ENCODE results near the gene TNS3. TPM values are rescaled to one million over a fixed set of nuclear protein-coding genes. Genes with fewer than 3 reads are reported as not detected.

The TNS3 gene
- total and polyA plus RNA-seq, 2 of the 13 experiments (the other 11 are each of a cell fraction or from before 2014, with no cell fraction given) = 52.9 to 55.7 TPM

GRCh38 chr7:47482013-47482875, 99.7 kb downstream of the TNS3 start:
- CTCF ChIA-PET (ENCODE audit: low intra/inter-chr PET ratio, low total read pairs) = no interaction called here
- peaks cover 64% of the 10 kb centered on the region for H4K20me1 ChIP-seq (ENCODE audit: insufficient read depth, low read length)
- no peaks in the 10 kb centered on the region for H3K27me3 ChIP-seq (ENCODE audit: control insufficient read depth in 1 of 2, insufficient read depth in 2 of 2, low read length in 2 of 2)

More at GRCh38 chr7:47482013-47482875, 99.7 kb downstream of the TNS3 start:
- no TSS peak for BruUV-seq (replicated peaks)
- Histone ChIP-seq H3K4me2 (ENCODE audit: low read depth, low read length) (no peak overlapping the region), H3K79me2 (ENCODE audit: insufficient read depth, low read length) (peaks cover 89% of the 10 kb centered on the region), H3K4me1 (ENCODE audit: insufficient read depth, low read length) (peaks cover 87% of the 10 kb centered on the region), H3K9me3 (ENCODE audit: low read length) (no peaks in the 10 kb centered on the region), H3K27ac (ENCODE audit: extremely low read length, insufficient read depth, low read length) (no peak overlapping the region), H2AFZ (ENCODE audit: low read length) (no peak overlapping the region), H3K9ac (ENCODE audit: insufficient read depth, low read depth, low read length) (no peak overlapping the region), H3K4me3 (replicated peaks in 1 of 3; ENCODE audit: insufficient read depth in 1 of 3, low read depth in 2 of 3, low read length in 3 of 3) (no peak overlapping the region), H3K36me3 (replicated peaks in 1 of 2; ENCODE audit: control insufficient read depth in 1 of 2, insufficient read depth in 2 of 2, low read length in 2 of 2) (peaks cover 11 to 51% of the 10 kb centered on the region in 2 experiments)
- DNase-seq (ENCODE audit: low spot score) (no peak), ATAC-seq (no peak), FAIRE-seq (no peak)
- whole genome bisulfite sequencing (ENCODE audit: low lambda C conversion rate) = 90% methylated on average over 11 of the region's 15 CpGs
- POLR2A ChIA-PET = interaction anchor here (1.5 kb wide), 1 partner anchor 128 kb away, joined by 3 read pairs; no protein-coding TSS in a partner anchor
- intact Hi-C loops (cut with micrococcal nuclease; ENCODE audit: unreplicated experiment) (no loop called here), in situ Hi-C loops (cut with HindIII; ENCODE audit: extremely low pct_ligation_motif_present, low pct_unique_long_range_greater_than_20kb) (no loop called here)
- no peak for TF ChIP-seq ZBTB26 (CRISPR knock-in tag; IDR thresholded peaks at IDR 0.05; ENCODE audit: borderline replicate concordance)
- TF ChIP-seq PLSCR1 (CRISPR knock-in tag; IDR thresholded peaks at IDR 0.05; ENCODE audit: borderline replicate concordance) = no peak

All from HepG2 (cell line).